Aorta (tissue), 5 donors: Measurements from ENCODE around the gene REPS1. TPM values are rescaled to one million over a fixed set of nuclear protein-coding genes. Genes with fewer than 3 reads are reported as not detected.

Experiments used
- ATAC-seq: fragments of 200-7000 bp; cut with Tn5 transposase; one replicate; pipeline ENCODE4 v1.9.1; 2022; ENCODE audit warnings: moderate library complexity; ENCODE audit not compliant: low FRiP score
- DNase-seq, 2 donors: peaks; one replicate each; pipeline ENCODE4 v3.0.0-alpha.2; 2020
- H3K27ac ChIP-seq, 2 donors: one replicate each; pipeline ENCODE4 v1.5.1; 2013; ENCODE audit warnings: low read length in 2 of 2, mild to moderate bottlenecking in 2 of 2, moderate library complexity in 2 of 2, control low read depth in 1 of 2, inconsistent platforms in 1 of 2, low read depth in 1 of 2
- H3K27me3 ChIP-seq, 2 donors: one replicate each; pipeline ENCODE4 v1.6.1; 2013; ENCODE audit warnings: control low read depth in 1 of 2, low read length in 1 of 2, mild to moderate bottlenecking in 1 of 2, moderate library complexity in 1 of 2; ENCODE audit not compliant: insufficient read depth in 2 of 2, control insufficient read depth in 1 of 2
- H3K36me3 ChIP-seq, 2 donors: one replicate each; pipeline ENCODE4 v1.6.1; 2013; ENCODE audit warnings: control low read depth in 1 of 2, low read length in 1 of 2, mild to moderate bottlenecking in 1 of 2; ENCODE audit not compliant: insufficient read depth in 2 of 2, control insufficient read depth in 1 of 2
- H3K4me1 ChIP-seq, 2 donors: one replicate each; pipeline ENCODE4 v1.6.1; 2013; ENCODE audit warnings: low read length in 2 of 2, control low read depth in 1 of 2, mild to moderate bottlenecking in 1 of 2, moderate library complexity in 1 of 2; ENCODE audit not compliant: insufficient read depth in 2 of 2, control insufficient read depth in 1 of 2
- H3K4me3 ChIP-seq, 2 donors: one replicate each; pipeline ENCODE4 v1.5.1; 2013; ENCODE audit warnings: low read length in 2 of 2, control low read depth in 1 of 2, mild to moderate bottlenecking in 1 of 2
- H3K9me3 ChIP-seq: one replicate; pipeline ENCODE4 v1.6.1; 2013; ENCODE audit warnings: mild to moderate bottlenecking, low read length; ENCODE audit not compliant: control insufficient read depth
- WGBS, 2 donors: extraction: QIAGEN DNeasy Blood & Tissue Kit; methylation state at CpG; one replicate each; pipeline ENCODE4 v1.1.7; 2013; 5-methylcytosine and 5-hydroxymethylcytosine counted together
- intact Hi-C, 2 donors: fragments of 100-400 bp; cut with DNase I; formaldehyde crosslinking; loops; one replicate each; pipeline versions ENCODE4 v1.14.2 to v1.15.0; 2022
- polyA plus RNA-seq, 2 donors: library from polyadenylated mRNA; stranded (reverse); fragments of 200-250 nt; gene quantifications; one replicate each; pipeline ENCODE4 v1.2.3, GENCODE V29; 2013
- total RNA-seq, 2 donors: library from RNA; stranded (reverse); fragmentation: NEBNext Ultra II Directional; extraction: Animal tissue kit (Norgen Biotek cat#: 25700); gene quantifications; one replicate each; pipeline ENCODE4 v1.2.1, GENCODE V29; 2021
- donor health status: healthy with polysubstance abuse.
- donor health status: Bipolar disorder and iron deficiency.
- donor health status: DM: no; HTN: no; CAD: no.
- donor health status: DM: no; HTN: no; CAD: no.
- donor health status: DM: yes; HTN: yes; CAD: no.

REPS1 gene
- total and polyA plus RNA-seq, 4 donors = 10.1 to 40.8 (median 31.1) TPM

- 68 to 82% methylated on average over 8 of the region's 8 CpGs for WGBS, 2 donors
Measured at GRCh38 chr6:138862456-138862855, 125.6 kb downstream of the REPS1 start.

DNA sequence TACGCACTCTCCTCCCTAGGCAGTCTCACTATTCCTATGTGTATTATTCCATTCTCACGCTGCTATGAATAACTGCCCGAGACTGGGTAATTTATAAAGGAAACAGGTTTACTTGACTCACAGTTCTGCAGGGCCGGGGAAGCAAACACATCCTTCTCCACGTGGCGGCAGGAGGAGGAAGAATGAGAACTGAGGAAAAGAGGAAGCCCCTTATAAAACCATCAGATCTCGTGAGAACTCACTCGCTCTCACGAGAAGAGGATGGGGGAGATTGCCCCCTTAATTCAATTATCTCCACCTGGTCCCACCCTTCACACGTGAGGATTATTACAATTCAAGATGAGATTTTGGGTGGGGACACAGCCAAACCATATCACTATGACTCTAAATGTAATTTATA, 130.3 kb downstream of the REPS1 start:
- H3K4me3 ChIP-seq = no peak overlapping the region
- peaks cover 0 to 2% of the 10 kb centered on the region in 2 donors for H3K4me1 ChIP-seq
- H3K36me3 ChIP-seq = no peaks in the 10 kb centered on the region
- 49 to 59% methylated on average over 10 of the region's 10 CpGs for WGBS, 2 donors
- H3K9me3 ChIP-seq = no peaks in the 10 kb centered on the region
- ATAC-seq (no peak), DNase-seq (no peak)
- no peaks in the 10 kb centered on the region for H3K27me3 ChIP-seq
- no peak overlapping the region for H3K27ac ChIP-seq
- intact Hi-C loops = no loop called here

More at GRCh38 chr6:138862456-138862855, 125.6 kb downstream of the REPS1 start:
- DNase-seq (no peak), ATAC-seq (no peak)
- H3K4me3 ChIP-seq = no peak overlapping the region
- peaks cover 0 to 4% of the 10 kb centered on the region in 2 donors for H3K4me1 ChIP-seq
- intact Hi-C loops = no loop called here
- H3K27ac ChIP-seq = no peak overlapping the region
- H3K9me3 ChIP-seq = no peaks in the 10 kb centered on the region
- no peaks in the 10 kb centered on the region for H3K36me3 ChIP-seq
- no peaks in the 10 kb centered on the region for H3K27me3 ChIP-seq

GRCh38 chr6:138856654-138857053, 131.4 kb downstream of the REPS1 start:
- no peaks in the 10 kb centered on the region for H3K36me3 ChIP-seq
- no peak overlapping the region for H3K4me3 ChIP-seq
- intact Hi-C loops = no loop called here
- no peak for ATAC-seq
- no peaks in the 10 kb centered on the region for H3K27me3 ChIP-seq
- 94 to 97% methylated on average over 6 of the region's 6 CpGs for WGBS, 2 donors
- no peak for DNase-seq
- no peaks in the 10 kb centered on the region for H3K9me3 ChIP-seq
- no peak overlapping the region for H3K27ac ChIP-seq
- H3K4me1 ChIP-seq = no peaks in the 10 kb centered on the region

Other genes starting within 250 kb of the REPS1 start
- gene CCDC28A, start 214.5 kb downstream of the REPS1 start, total RNA-seq = 10 to 100 TPM in 1 of 2 donors, 1 to 10 TPM in 1; 8.9 to 14.1 TPM
- gene CCDC28A, start 214.5 kb downstream of the REPS1 start, polyA plus RNA-seq = 10 to 100 TPM; 21.5 to 27.9 TPM
- under 1 TPM; 0.19 to 0.30 TPM for gene ECT2L, start 192.2 kb downstream of the REPS1 start, total RNA-seq
- 1 to 10 TPM in 1 of 2 donors, not detected in 1; 2.7 TPM for gene ECT2L, start 192.2 kb downstream of the REPS1 start, polyA plus RNA-seq
- gene ABRACL, start 40.5 kb upstream of the REPS1 start, total RNA-seq = 10 to 100 TPM; 16.4 to 18.6 TPM
- gene ABRACL, start 40.5 kb upstream of the REPS1 start, polyA plus RNA-seq = 10 to 100 TPM; 17.9 to 88.4 TPM
- 10 to 100 TPM; 47.4 to 53.2 TPM for gene HECA, start 146.8 kb upstream of the REPS1 start, total RNA-seq
- 10 to 100 TPM; 12.4 to 28.7 TPM for gene HECA, start 146.8 kb upstream of the REPS1 start, polyA plus RNA-seq